DND-41 (cell line): ENCODE measurements around the gene POGLUT2.

Source experiments
- ATAC-seq: fragments of 200-7000 bp; cut with Tn5 transposase; 3 replicates; pipeline ENCODE4 v1.9.1; 2021; ENCODE audit warnings: low read depth; ENCODE audit not compliant: insufficient read depth
- DNase-seq: peaks from one replicate; pipeline ENCODE4 v3.0.0-alpha.2; 2020
- H2AFZ ChIP-seq: 2 replicates; pipeline ENCODE4 v1.6.0; 2012; ENCODE audit warnings: low read depth, low read length
- H3K27ac ChIP-seq: 2 replicates; pipeline ENCODE4 v1.5.1; 2012; ENCODE audit warnings: low read length, inconsistent platforms
- H3K27me3 ChIP-seq: fragments of 200-600 bp; sonication (generic); 2 replicates; pipeline ENCODE4 v1.6.0; 2012; ENCODE audit warnings: low read length, mild to moderate bottlenecking, inconsistent platforms; ENCODE audit not compliant: insufficient read depth, poor library complexity
- H3K36me3 ChIP-seq: 2 replicates; pipeline ENCODE4 v1.5.1; 2012; ENCODE audit warnings: low read length, inconsistent platforms; ENCODE audit not compliant: insufficient read depth
- H3K4me1 ChIP-seq: 2 replicates; pipeline ENCODE4 v1.5.1; 2012; ENCODE audit warnings: mild to moderate bottlenecking, low read length; ENCODE audit not compliant: insufficient read depth
- H3K4me2 ChIP-seq: 2 replicates; pipeline ENCODE4 v1.6.0; 2012; ENCODE audit warnings: mild to moderate bottlenecking, moderate library complexity, low read length, inconsistent platforms; ENCODE audit not compliant: insufficient read depth
- H3K4me3 ChIP-seq, 2 experiments: fragments of 200-600 bp in 1 of 2; shearing (Covaris generic) in 1 of 2; 2 replicates each; pipeline ENCODE4 v1.5.1; 2012 to 2016; ENCODE audit warnings: inconsistent platforms in 2 of 2, low read length in 2 of 2, mild to moderate bottlenecking in 2 of 2, low read depth in 1 of 2, moderate library complexity in 1 of 2
- H3K79me2 ChIP-seq: 2 replicates; pipeline ENCODE4 v1.6.0; 2012; ENCODE audit warnings: low read length, inconsistent platforms; ENCODE audit not compliant: insufficient read depth
- H3K9ac ChIP-seq: 2 replicates; pipeline ENCODE4 v1.6.0; 2012; ENCODE audit warnings: low read depth, mild to moderate bottlenecking, inconsistent platforms, low read length, moderate library complexity
- H3K9me3 ChIP-seq: 2 replicates; pipeline ENCODE4 v1.5.1; 2012; ENCODE audit warnings: low read length, moderate library complexity, mild to moderate bottlenecking, inconsistent platforms; ENCODE audit not compliant: insufficient read depth, severe bottlenecking
- H4K20me1 ChIP-seq: 2 replicates; pipeline ENCODE4 v1.6.0; 2012; ENCODE audit warnings: low read length; ENCODE audit not compliant: insufficient read depth
- EZH2 ChIP-seq: IDR thresholded peaks from 3 replicates; pipeline ENCODE4 v1.6.1; 2012; ENCODE audit warnings: borderline replicate concordance, low read depth, mild to moderate bottlenecking, moderate library complexity, low read length, inconsistent platforms; ENCODE audit not compliant: severe bottlenecking
- TF ChIP-seq, protein P1 (sequence below): IDR thresholded peaks from 2 replicates; pipeline ENCODE4 v1.5.1; 2012; ENCODE audit warnings: borderline replicate concordance, low read length, moderate library complexity, mild to moderate bottlenecking; ENCODE audit not compliant: poor library complexity, severe bottlenecking; ENCODE audit errors: extremely low read depth

Gene POGLUT2

DNA sequence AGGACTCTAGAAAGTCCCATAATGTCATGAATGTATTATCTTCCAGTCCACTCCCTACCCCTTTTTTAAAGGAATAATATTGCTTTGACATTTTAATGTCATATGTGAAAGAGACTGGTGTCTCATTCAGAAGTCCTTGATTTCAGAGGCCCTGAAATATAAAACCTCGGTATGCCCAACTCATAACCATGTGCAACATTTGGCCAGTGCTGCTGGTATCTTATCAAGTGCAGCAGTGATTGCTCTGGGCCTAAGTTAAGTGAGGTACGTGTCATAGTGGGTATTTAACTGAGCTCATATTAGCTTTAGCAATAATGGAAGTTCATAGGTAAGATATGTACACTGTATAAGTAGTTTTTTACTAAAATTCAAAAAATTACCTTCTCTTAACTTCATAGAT lies 39.9 kb downstream of the POGLUT2 start:
- TF ChIP-seq, protein P1, sequence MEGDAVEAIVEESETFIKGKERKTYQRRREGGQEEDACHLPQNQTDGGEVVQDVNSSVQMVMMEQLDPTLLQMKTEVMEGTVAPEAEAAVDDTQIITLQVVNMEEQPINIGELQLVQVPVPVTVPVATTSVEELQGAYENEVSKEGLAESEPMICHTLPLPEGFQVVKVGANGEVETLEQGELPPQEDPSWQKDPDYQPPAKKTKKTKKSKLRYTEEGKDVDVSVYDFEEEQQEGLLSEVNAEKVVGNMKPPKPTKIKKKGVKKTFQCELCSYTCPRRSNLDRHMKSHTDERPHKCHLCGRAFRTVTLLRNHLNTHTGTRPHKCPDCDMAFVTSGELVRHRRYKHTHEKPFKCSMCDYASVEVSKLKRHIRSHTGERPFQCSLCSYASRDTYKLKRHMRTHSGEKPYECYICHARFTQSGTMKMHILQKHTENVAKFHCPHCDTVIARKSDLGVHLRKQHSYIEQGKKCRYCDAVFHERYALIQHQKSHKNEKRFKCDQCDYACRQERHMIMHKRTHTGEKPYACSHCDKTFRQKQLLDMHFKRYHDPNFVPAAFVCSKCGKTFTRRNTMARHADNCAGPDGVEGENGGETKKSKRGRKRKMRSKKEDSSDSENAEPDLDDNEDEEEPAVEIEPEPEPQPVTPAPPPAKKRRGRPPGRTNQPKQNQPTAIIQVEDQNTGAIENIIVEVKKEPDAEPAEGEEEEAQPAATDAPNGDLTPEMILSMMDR = no peak
- no peak for TF ChIP-seq EZH2
- no peak for ATAC-seq
- no peaks in the 10 kb centered on the region for H4K20me1 ChIP-seq

DNA sequence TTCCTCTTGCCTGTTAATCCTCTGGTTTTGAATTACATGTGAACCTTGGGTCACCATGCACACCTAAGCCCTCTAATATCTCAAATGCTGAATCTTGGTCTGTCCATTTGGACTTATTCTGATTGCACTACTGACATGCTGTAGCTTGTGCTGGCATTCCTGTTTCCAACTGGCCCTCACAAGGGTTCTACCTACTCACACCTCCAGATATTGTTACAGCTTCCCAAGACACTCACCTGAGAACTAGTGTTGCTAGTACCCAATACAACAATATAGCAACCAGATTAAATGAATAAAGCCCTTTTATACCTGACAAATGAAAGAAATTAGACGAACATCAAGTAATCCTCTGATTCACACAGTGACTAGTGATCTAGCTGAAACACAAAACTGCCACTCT lies 41.8 kb downstream of the POGLUT2 start:
- H3K79me2 ChIP-seq = no peaks in the 10 kb centered on the region
- H3K4me1 ChIP-seq = no peaks in the 10 kb centered on the region
- no peak for DNase-seq
- H3K9ac ChIP-seq = no peak overlapping the region
- H2AFZ ChIP-seq = no peak overlapping the region
- no peaks in the 10 kb centered on the region for H3K36me3 ChIP-seq
- no peak for ATAC-seq
- H4K20me1 ChIP-seq = no peaks in the 10 kb centered on the region
- H3K27ac ChIP-seq = no peak overlapping the region
- no peak overlapping the region for H3K4me3 ChIP-seq
- H3K9me3 ChIP-seq = no peaks in the 10 kb centered on the region
- no peaks in the 10 kb centered on the region for H3K27me3 ChIP-seq
- TF ChIP-seq, protein P1 = no peak
- no peak for TF ChIP-seq EZH2
- H3K4me2 ChIP-seq = no peak overlapping the region

More for the DNA sequence above, 39.9 kb downstream of the POGLUT2 start:
- H3K79me2 ChIP-seq = no peaks in the 10 kb centered on the region
- no peaks in the 10 kb centered on the region for H3K36me3 ChIP-seq
- H3K4me1 ChIP-seq = no peaks in the 10 kb centered on the region
- no peak overlapping the region for H3K9ac ChIP-seq
- H3K27ac ChIP-seq = no peak overlapping the region
- DNase-seq = no peak
- H3K4me3 ChIP-seq = no peak overlapping the region
- no peak overlapping the region for H3K4me2 ChIP-seq
- H2AFZ ChIP-seq = no peak overlapping the region
- no peaks in the 10 kb centered on the region for H3K9me3 ChIP-seq
- H3K27me3 ChIP-seq = no peaks in the 10 kb centered on the region

DNA sequence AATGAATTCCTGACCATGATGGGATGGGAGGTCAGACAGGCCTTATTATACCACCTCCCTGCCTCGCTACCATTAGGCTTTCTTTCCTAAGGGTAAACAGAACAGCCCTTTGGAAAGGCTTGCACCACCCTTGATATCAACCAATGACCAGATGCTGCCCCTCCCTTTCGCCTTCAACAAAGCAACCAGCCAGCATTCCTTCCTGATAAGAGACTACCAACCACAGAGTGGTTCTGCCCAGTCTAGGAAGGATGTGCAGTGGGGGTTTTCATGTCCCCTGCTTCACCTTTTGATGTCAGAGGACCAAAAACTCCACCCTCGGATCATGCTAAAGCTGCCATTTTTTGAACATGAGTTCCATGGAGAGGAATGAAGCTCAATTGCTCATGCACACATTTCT lies 46.9 kb downstream of the POGLUT2 start:
- Histone ChIP-seq H3K9ac (no peak overlapping the region), H3K4me1 (no peaks in the 10 kb centered on the region), H3K36me3 (no peaks in the 10 kb centered on the region; the same call in 1 of the 2 replicates), H3K27ac (no peak overlapping the region), H3K27me3 (no peaks in the 10 kb centered on the region), H2AFZ (no peak overlapping the region), H3K4me2 (no peak overlapping the region), H4K20me1 (no peaks in the 10 kb centered on the region), H3K79me2 (no peaks in the 10 kb centered on the region), H3K9me3 (no peaks in the 10 kb centered on the region), H3K4me3 (no peak overlapping the region)
- DNase-seq (no peak), ATAC-seq (no peak)
- TF ChIP-seq, protein P1 = no peak

DNA sequence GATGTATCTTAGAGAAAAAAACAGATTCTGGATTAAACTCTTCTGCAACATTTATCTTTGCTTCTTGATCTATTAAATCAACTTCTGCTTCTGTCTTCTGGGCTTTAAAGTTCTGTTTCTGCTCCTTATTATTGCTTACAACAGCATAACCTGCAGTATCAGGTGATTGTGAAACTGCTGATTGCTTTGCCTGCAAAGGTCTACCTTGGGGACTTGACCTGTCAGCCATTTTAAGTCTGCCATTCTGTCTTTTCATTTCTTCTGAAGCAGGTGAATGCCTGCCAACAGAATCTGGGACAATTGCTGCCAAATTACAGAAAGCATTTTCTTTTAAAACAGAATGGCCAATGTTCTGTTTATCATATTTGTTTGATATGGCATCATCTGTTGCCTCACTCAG lies 56.3 kb downstream of the POGLUT2 start:
- ATAC-seq (no peak), DNase-seq (no peak)
- TF ChIP-seq, protein P1 = no peak
- TF ChIP-seq EZH2 = no peak
- Histone ChIP-seq H3K4me3 (no peak overlapping the region), H3K9ac (no peak overlapping the region), H3K79me2 (no peaks in the 10 kb centered on the region), H2AFZ (no peak overlapping the region), H3K27ac (no peak overlapping the region), H3K36me3 (no peaks in the 10 kb centered on the region), H4K20me1 (no peaks in the 10 kb centered on the region), H3K9me3 (no peaks in the 10 kb centered on the region), H3K4me1 (no peaks in the 10 kb centered on the region), H3K4me2 (no peak overlapping the region), H3K27me3 (peaks cover 4% of the 10 kb centered on the region)
